CD14-positive monocyte (primary cell): ENCODE measurements around the gene TTC4. TPM values are rescaled to one million over a fixed set of nuclear protein-coding genes. Genes with fewer than 3 reads are reported as not detected.

Experiments used
- DNase-seq, 3 donors: peaks; one replicate each; pipeline ENCODE4 v3.0.0-alpha.2; 2011 to 2022
- H2AFZ ChIP-seq: 2 replicates; pipeline ENCODE4 v1.6.0; 2012; ENCODE audit warnings: mild to moderate bottlenecking, low read depth, low read length, inconsistent platforms; ENCODE audit not compliant: insufficient read depth, poor library complexity, severe bottlenecking
- H3K27ac ChIP-seq, 2 donors: 1 replicate in 1 of 2; 2 replicates in 1 of 2; pipeline ENCODE4 v1.5.1; 2012 to 2013; ENCODE audit warnings: low read length in 2 of 2, control low read depth in 1 of 2, inconsistent platforms in 1 of 2, low read depth in 1 of 2, mild to moderate bottlenecking in 1 of 2
- H3K27me3 ChIP-seq, 2 donors: one replicate each; pipeline versions ENCODE4 v1.6.0 to v1.6.1; 2011 to 2013; ENCODE audit warnings: low read length in 2 of 2; ENCODE audit not compliant: control insufficient read depth in 2 of 2, insufficient read depth in 2 of 2
- H3K36me3 ChIP-seq, 2 donors: replicated peaks in 1 of 2; 1 replicate in 1 of 2; 2 replicates in 1 of 2; pipeline versions ENCODE4 v1.5.1 to v1.6.1; 2012 to 2013; ENCODE audit warnings: low read length in 2 of 2, control low read depth in 1 of 2, inconsistent platforms in 1 of 2, mild to moderate bottlenecking in 1 of 2; ENCODE audit not compliant: insufficient read depth in 2 of 2, control insufficient read depth in 1 of 2
- H3K4me1 ChIP-seq, 2 donors: 1 replicate in 1 of 2; 2 replicates in 1 of 2; pipeline versions ENCODE4 v1.5.1 to v1.6.1; 2012 to 2013; ENCODE audit warnings: low read length in 2 of 2, control low read depth in 1 of 2, inconsistent platforms in 1 of 2, mild to moderate bottlenecking in 1 of 2, moderate library complexity in 1 of 2; ENCODE audit not compliant: insufficient read depth in 2 of 2, control insufficient read depth in 1 of 2
- H3K4me2 ChIP-seq: replicated peaks from 2 replicates; pipeline ENCODE3; 2012; ENCODE audit warnings: low read length, moderate library complexity, mild to moderate bottlenecking; ENCODE audit not compliant: poor library complexity, severe bottlenecking; ENCODE audit errors: extremely low read depth
- H3K4me3 ChIP-seq, 3 experiments: fragments of 200-600 bp in 1 of 3; sonication (generic) in 1 of 3; replicated peaks in 1 of 3; 1 replicate in 2 of 3; 2 replicates in 1 of 3; pipeline ENCODE4 v1.5.1; 2011 to 2013; ENCODE audit warnings: low read length in 3 of 3, mild to moderate bottlenecking in 3 of 3, control low read depth in 2 of 3, low read depth in 2 of 3, inconsistent platforms in 1 of 3, moderate library complexity in 1 of 3
- H3K79me2 ChIP-seq: 2 replicates; pipeline ENCODE4 v1.6.0; 2012; ENCODE audit warnings: mild to moderate bottlenecking, control low read depth, inconsistent platforms, low read length, moderate library complexity; ENCODE audit not compliant: insufficient read depth
- H3K9ac ChIP-seq: 2 replicates; pipeline ENCODE4 v1.6.0; 2017; ENCODE audit warnings: low read length, mild to moderate bottlenecking; ENCODE audit not compliant: insufficient read depth, poor library complexity, severe bottlenecking
- H3K9me3 ChIP-seq, 2 donors: replicated peaks in 1 of 2; 1 replicate in 1 of 2; 2 replicates in 1 of 2; pipeline versions ENCODE4 v1.5.1 to v1.6.1; 2012 to 2013; ENCODE audit warnings: low read length in 2 of 2, control low read depth in 1 of 2; ENCODE audit not compliant: control insufficient read depth in 1 of 2, insufficient read depth in 1 of 2
- H4K20me1 ChIP-seq: 2 replicates; pipeline ENCODE4 v1.6.0; 2012; ENCODE audit warnings: mild to moderate bottlenecking, low read length, control low read depth, moderate library complexity; ENCODE audit not compliant: insufficient read depth
- H3K27ac Mint-ChIP-seq, 7 donors: one replicate each; pipeline ENCODE4 v1.8.0; 2020; ENCODE audit warnings: mild to moderate bottlenecking in 7 of 7, mixed read lengths in 7 of 7, moderate library complexity in 6 of 7, inconsistent platforms in 2 of 7
- H3K27me3 Mint-ChIP-seq, 3 donors: one replicate each; pipeline ENCODE4 v1.8.0; 2021 to 2022; ENCODE audit warnings: low read depth in 3 of 3, mild to moderate bottlenecking in 3 of 3, mixed read lengths in 3 of 3, moderate library complexity in 3 of 3, inconsistent platforms in 1 of 3
- H3K36me3 Mint-ChIP-seq, 2 donors: one replicate each; pipeline ENCODE4 v1.8.0; 2020; ENCODE audit warnings: mixed read lengths in 2 of 2, inconsistent platforms in 1 of 2, mild to moderate bottlenecking in 1 of 2
- H3K4me1 Mint-ChIP-seq: one replicate; pipeline ENCODE4 v1.8.0; 2020; ENCODE audit warnings: mild to moderate bottlenecking, mixed read lengths
- H3K4me3 Mint-ChIP-seq, 2 donors: one replicate each; pipeline ENCODE4 v1.8.0; 2020; ENCODE audit warnings: mild to moderate bottlenecking in 2 of 2, mixed read lengths in 2 of 2, moderate library complexity in 1 of 2
- H3K9me3 Mint-ChIP-seq, 7 donors: one replicate each; pipeline ENCODE4 v1.8.0; 2020 to 2022; ENCODE audit warnings: mixed read lengths in 7 of 7, mild to moderate bottlenecking in 6 of 7, moderate library complexity in 6 of 7, inconsistent platforms in 2 of 7
- CTCF ChIP-seq: fragments of 200-600 bp; IDR thresholded peaks from one replicate; pipeline ENCODE4 v1.8.0; 2022; ENCODE audit warnings: antibody characterized with exemption, mild to moderate bottlenecking
- WGBS: methylation state at CpG from one replicate; pipeline ENCODE4 v1.1.5; 2013; ENCODE audit warnings: missing lambda C conversion rate; ENCODE audit not compliant: insufficient coverage; 5-methylcytosine and 5-hydroxymethylcytosine counted together
- intact Hi-C, 2 donors: fragments of 100-400 bp; cut with micrococcal nuclease; formaldehyde crosslinking; loops; one replicate each; pipeline versions ENCODE4 v1.15.0 to v1.15.1; 2023
- polyA plus RNA-seq, 3 donors: library from polyadenylated mRNA; depleted of rRNA in 1 of 3; unstranded in 2 of 3; stranded (reverse) in 1 of 3; fragments of 300-500 nt in 2 of 3; fragments of >200 nt in 1 of 3; fragmentation: Illumina TruSeq in 2 of 3; gene quantifications; 1 replicate in 2 of 3; 2 replicates in 1 of 3; pipeline ENCODE4 v1.2.3, GENCODE V29; 2012 to 2021

Gene TTC4
- polyA plus RNA-seq, 3 donors: 9.2 to 13.3 (median 12.4) TPM

GRCh38 chr1:54681358-54681757 lies 34.3 kb upstream of the TTC4 start:
- Histone ChIP-seq H3K27me3 (no peaks in the 10 kb centered on the region), H3K79me2 (no peaks in the 10 kb centered on the region), H3K4me2 (no peak overlapping the region), H4K20me1 (no peaks in the 10 kb centered on the region), H3K4me1 (no peaks in the 10 kb centered on the region), H3K27ac (no peak overlapping the region), H3K9ac (no peak overlapping the region), H2AFZ (no peak overlapping the region), H3K4me3 (no peak overlapping the region), H3K36me3 (no peaks in the 10 kb centered on the region), H3K9me3 (no peaks in the 10 kb centered on the region)
- H3K4me3 Mint-ChIP-seq: no peak overlapping the region
- H3K4me1 Mint-ChIP-seq: no peaks in the 10 kb centered on the region
- no peaks in the 10 kb centered on the region for H3K36me3 Mint-ChIP-seq
- no peak overlapping the region for H3K27ac Mint-ChIP-seq
- no peak for TF ChIP-seq CTCF
- DNase-seq: no peak
- intact Hi-C loops: no loop called here
- H3K27me3 Mint-ChIP-seq: peaks cover 0 to 3% (median 2%) of the 10 kb centered on the region in 3 donors
- H3K9me3 Mint-ChIP-seq: no peaks in the 10 kb centered on the region

GRCh38 chr1:54683453-54683852 lies 32.2 kb upstream of the TTC4 start:
- TF ChIP-seq CTCF: no peak
- no peaks in the 10 kb centered on the region for H4K20me1 ChIP-seq
- H2AFZ ChIP-seq: no peak overlapping the region
- H3K4me2 ChIP-seq: no peak overlapping the region
- no peak overlapping the region for H3K9ac ChIP-seq
- H3K9me3 ChIP-seq: no peaks in the 10 kb centered on the region
- DNase-seq: no peak
- peak overlapping the region in 1 of 7 donors; percentile 64 for H3K27ac Mint-ChIP-seq
- H3K9me3 Mint-ChIP-seq: no peaks in the 10 kb centered on the region
- WGBS: 98% methylated on average over 5 of the region's 6 CpGs
- H3K4me3 Mint-ChIP-seq: no peak overlapping the region
- no peaks in the 10 kb centered on the region for H3K36me3 ChIP-seq
- H3K36me3 Mint-ChIP-seq: no peaks in the 10 kb centered on the region
- H3K4me1 ChIP-seq: no peaks in the 10 kb centered on the region
- intact Hi-C loops: no loop called here
- H3K27me3 Mint-ChIP-seq: peaks cover 0 to 3% (median 2%) of the 10 kb centered on the region in 3 donors
- H3K79me2 ChIP-seq: no peaks in the 10 kb centered on the region
- H3K27ac ChIP-seq: no peak overlapping the region
- H3K4me3 ChIP-seq: no peak overlapping the region
- no peaks in the 10 kb centered on the region for H3K4me1 Mint-ChIP-seq
- H3K27me3 ChIP-seq: no peaks in the 10 kb centered on the region
